ENCODE measurements around the gene PA2G4.
"Not testable (repeated sequence)": the region's sequence is repeated elsewhere in the genome, so short reads cannot be mapped to it uniquely, and the experiment has no call there.

PA2G4 gene

GRCh38 chr12:56104109-56104814, at the start of gene PA2G4:
Gene PA2G4 (plus strand): TSS chr12:56104559. CDS start chr12:56104738, 179 bp downstream.
- H3K27me3 Mint-ChIP-seq: no peaks in the 10 kb centered on the region
- ATAC-seq (replicated peaks): peak; percentile 95
- peaks cover 13 to 24% of the 10 kb centered on the region in 2 donors for H3K36me3 Mint-ChIP-seq
- peak; percentile 98 for DNase-seq
- H3K9me3 Mint-ChIP-seq: no peaks in the 10 kb centered on the region
- H3K4me3 Mint-ChIP-seq: peak within 1 kb of the TSS; percentile 98 to 100
- H3K4me1 Mint-ChIP-seq: peaks cover 22 to 41% of the 10 kb centered on the region in 2 donors
- H3K27ac Mint-ChIP-seq: peak within 1 kb of the TSS; percentile 100

- H3K27me3 Mint-ChIP-seq: peaks cover 7 to 15% of the 10 kb centered on the region in 2 donors
- not testable (repeated sequence) for DNase-seq; H3K4me1 Mint-ChIP-seq; H3K9me3 Mint-ChIP-seq; H3K36me3 Mint-ChIP-seq; H3K27ac Mint-ChIP-seq; ATAC-seq (replicated peaks); H3K4me3 Mint-ChIP-seq
These were observed 44.4 kb upstream of the PA2G4 start for GRCh38 chr12:56059964-56060363.

- Mint-ChIP-seq H3K4me3 (no peak overlapping the region), H3K27ac (no peak overlapping the region), H3K36me3 (no peaks in the 10 kb centered on the region), H3K9me3 (no peaks in the 10 kb centered on the region), H3K27me3 (peaks cover 7 to 15% of the 10 kb centered on the region in 2 donors), H3K4me1 (no peaks in the 10 kb centered on the region)
- no peak for ATAC-seq (replicated peaks)
- no peak for DNase-seq
These were observed 42.4 kb upstream of the PA2G4 start for GRCh38 chr12:56061982-56062381.

- Mint-ChIP-seq H3K9me3 (no peaks in the 10 kb centered on the region), H3K27ac (no peak overlapping the region), H3K27me3 (peaks cover 7 to 15% of the 10 kb centered on the region in 2 donors), H3K4me3 (no peak overlapping the region), H3K4me1 (no peaks in the 10 kb centered on the region), H3K36me3 (no peaks in the 10 kb centered on the region)
- DNase-seq (no peak), ATAC-seq (replicated peaks) (no peak)
These were observed 41.4 kb upstream of the PA2G4 start for GRCh38 chr12:56062996-56063395.

GRCh38 chr12:56071648-56072047, 32.7 kb upstream of the PA2G4 start:
- Mint-ChIP-seq H3K4me3 (no peak overlapping the region), H3K9me3 (no peaks in the 10 kb centered on the region), H3K27me3 (peaks cover 5 to 6% of the 10 kb centered on the region in 2 donors), H3K36me3 (no peaks in the 10 kb centered on the region), H3K4me1 (no peaks in the 10 kb centered on the region), H3K27ac (no peak overlapping the region)
- no peak for ATAC-seq (replicated peaks)
- no peak for DNase-seq

- Mint-ChIP-seq H3K4me3 (no peak overlapping the region), H3K9me3 (no peaks in the 10 kb centered on the region), H3K4me1 (peaks cover 1 to 8% of the 10 kb centered on the region in 2 donors), H3K27me3 (peaks cover 5 to 14% of the 10 kb centered on the region in 2 donors), H3K36me3 (no peaks in the 10 kb centered on the region), H3K27ac (no peak overlapping the region)
- ATAC-seq (replicated peaks) (no peak), DNase-seq (no peak)
These were observed 30.0 kb upstream of the PA2G4 start for GRCh38 chr12:56074396-56074795.

GRCh38 chr12:56077966-56078365, 26.4 kb upstream of the PA2G4 start:
- not testable (repeated sequence) for ATAC-seq (replicated peaks); DNase-seq; H3K9me3 Mint-ChIP-seq; H3K4me3 Mint-ChIP-seq; H3K36me3 Mint-ChIP-seq
- Mint-ChIP-seq H3K27me3 (peaks cover 22 to 43% of the 10 kb centered on the region in 2 donors), H3K27ac (peak overlapping the region; percentile 56), H3K4me1 (peaks cover 7 to 18% of the 10 kb centered on the region in 2 donors)

GRCh38 chr12:56078427-56078826, 25.9 kb upstream of the PA2G4 start:
- DNase-seq (no peak), ATAC-seq (replicated peaks) (no peak)
- peaks cover 20 to 44% of the 10 kb centered on the region in 2 donors for H3K27me3 Mint-ChIP-seq
- no peaks in the 10 kb centered on the region for H3K36me3 Mint-ChIP-seq
- peak overlapping the region; percentile 81 to 83 for H3K4me3 Mint-ChIP-seq
- H3K27ac Mint-ChIP-seq: peak overlapping the region; percentile 56
- H3K9me3 Mint-ChIP-seq: no peaks in the 10 kb centered on the region
- peaks cover 7 to 18% of the 10 kb centered on the region in 2 donors for H3K4me1 Mint-ChIP-seq

- ATAC-seq (replicated peaks) (peak; percentile 80 to 83), DNase-seq (peak; percentile 16)
- Mint-ChIP-seq H3K36me3 (no peaks in the 10 kb centered on the region), H3K4me3 (peak overlapping the region; percentile 81 to 83), H3K4me1 (peaks cover 7 to 18% of the 10 kb centered on the region in 2 donors), H3K27ac (peak overlapping the region; percentile 20), H3K9me3 (no peaks in the 10 kb centered on the region), H3K27me3 (peaks cover 26 to 51% of the 10 kb centered on the region in 2 donors)
These were observed 25.2 kb upstream of the PA2G4 start for GRCh38 chr12:56078931-56079722.

- Mint-ChIP-seq H3K4me1 (peaks cover 7 to 18% of the 10 kb centered on the region in 2 donors), H3K9me3 (no peaks in the 10 kb centered on the region), H3K4me3 (peak within 1 kb of the TSS; percentile 81 to 83), H3K27me3 (peaks cover 26 to 56% of the 10 kb centered on the region in 2 donors), H3K27ac (peak within 1 kb of the TSS; percentile 20), H3K36me3 (no peaks in the 10 kb centered on the region)
- peak; percentile 27 for DNase-seq
- ATAC-seq (replicated peaks): peak; percentile 60 to 66
These were observed 24.4 kb upstream of the PA2G4 start, which contains the start of gene ERBB3 for GRCh38 chr12:56079723-56080555. Gene ERBB3 (plus strand): TSS chr12:56080165. CDS start chr12:56080301, 136 bp downstream.

GRCh38 chr12:56080556-56081138, 23.7 kb upstream of the PA2G4 start:
- Mint-ChIP-seq H3K9me3 (no peaks in the 10 kb centered on the region), H3K4me3 (peak overlapping the region; percentile 81 to 83), H3K27me3 (peaks cover 26 to 56% of the 10 kb centered on the region in 2 donors), H3K27ac (no peak overlapping the region), H3K36me3 (no peaks in the 10 kb centered on the region), H3K4me1 (peaks cover 7 to 18% of the 10 kb centered on the region in 2 donors)
- ATAC-seq (replicated peaks): no peak
- no peak for DNase-seq

GRCh38 chr12:56081393-56082347, 22.7 kb upstream of the PA2G4 start:
- H3K36me3 Mint-ChIP-seq: no peaks in the 10 kb centered on the region
- H3K27me3 Mint-ChIP-seq: peaks cover 26 to 56% of the 10 kb centered on the region in 2 donors
- peak overlapping the region; percentile 53 to 56 for H3K4me3 Mint-ChIP-seq
- no peak overlapping the region for H3K27ac Mint-ChIP-seq
- no peaks in the 10 kb centered on the region for H3K9me3 Mint-ChIP-seq
- ATAC-seq (replicated peaks): no peak
- peaks cover 7 to 18% of the 10 kb centered on the region in 2 donors for H3K4me1 Mint-ChIP-seq
- no peak for DNase-seq

- DNase-seq (no peak), ATAC-seq (replicated peaks) (no peak)
- Mint-ChIP-seq H3K4me3 (no peak overlapping the region), H3K36me3 (no peaks in the 10 kb centered on the region), H3K27ac (no peak overlapping the region), H3K9me3 (no peaks in the 10 kb centered on the region), H3K27me3 (peaks cover 26 to 56% of the 10 kb centered on the region in 2 donors), H3K4me1 (peaks cover 7 to 18% of the 10 kb centered on the region in 2 donors)
These were observed 22.0 kb upstream of the PA2G4 start for GRCh38 chr12:56082382-56082781.

All from stimulated activated naive B cell treated with anti-CD40 and anti-IgM and Interleukin-4, amounts not matched to agents 10 μg/mL and 1 μg/mL and 100 μg/mL, for 72 hours (primary cell).